DOHH2 (cell line): Measurements from ENCODE around the gene MAPK7.

Experiments used
- H3F3A ChIP-seq: fragments of 200-600 bp; sonication (generic), shearing (Covaris generic); 2 replicates; pipeline ENCODE4 v1.6.0; 2016; ENCODE audit warnings: antibody characterized with exemption, mild to moderate bottlenecking; ENCODE audit not compliant: control insufficient read depth, insufficient read depth
- H3K27ac ChIP-seq: fragments of 200-600 bp; sonication (generic); 2 replicates; pipeline ENCODE4 v1.5.1; 2014; ENCODE audit warnings: low read depth, mild to moderate bottlenecking, low read length, moderate library complexity
- H3K27me3 ChIP-seq: fragments of 200-600 bp; sonication (generic); 2 replicates; pipeline ENCODE4 v1.6.1; 2014; ENCODE audit warnings: mild to moderate bottlenecking, low read length, mixed read lengths; ENCODE audit not compliant: control insufficient read depth
- H3K36me3 ChIP-seq: fragments of 200-600 bp; sonication (generic); 2 replicates; pipeline ENCODE4 v1.6.1; 2014; ENCODE audit warnings: mild to moderate bottlenecking, low read length, moderate library complexity, mixed read lengths; ENCODE audit not compliant: control insufficient read depth
- H3K4me1 ChIP-seq: fragments of 200-600 bp; sonication (generic); 2 replicates; pipeline ENCODE4 v1.6.1; 2014; ENCODE audit warnings: mild to moderate bottlenecking, low read length, mixed read lengths; ENCODE audit not compliant: control insufficient read depth
- H3K4me2 ChIP-seq: fragments of 200-600 bp; sonication (generic); 2 replicates; pipeline ENCODE4 v1.6.0; 2014; ENCODE audit warnings: mild to moderate bottlenecking, low read length, moderate library complexity
- H3K4me3 ChIP-seq: fragments of 200-600 bp; sonication (generic); 2 replicates; pipeline ENCODE4 v1.5.1; 2014; ENCODE audit warnings: mild to moderate bottlenecking, low read length, mixed read lengths
- H3K79me2 ChIP-seq: fragments of 200-600 bp; sonication (generic); 2 replicates; pipeline ENCODE4 v1.6.1; 2014; ENCODE audit warnings: mild to moderate bottlenecking, low read length, mixed read lengths; ENCODE audit not compliant: control insufficient read depth
- H3K9me2 ChIP-seq: fragments of 200-600 bp; sonication (generic); replicated peaks from 2 replicates; pipeline ENCODE4 v1.6.1; 2014; ENCODE audit warnings: mild to moderate bottlenecking, low read length, mixed read lengths; ENCODE audit not compliant: control insufficient read depth
- H3K9me3 ChIP-seq: fragments of 200-600 bp; sonication (generic); 2 replicates; pipeline ENCODE4 v1.6.1; 2014; ENCODE audit warnings: antibody characterized with exemption, low read length, mixed read lengths; ENCODE audit not compliant: control insufficient read depth, insufficient read depth
- H4K20me1 ChIP-seq: fragments of 200-600 bp; sonication (generic); 2 replicates; pipeline ENCODE4 v1.6.0; 2014; ENCODE audit warnings: low read depth, mild to moderate bottlenecking, antibody characterized with exemption, low read length, moderate library complexity; ENCODE audit not compliant: control insufficient read depth, insufficient read depth
- CTCF ChIP-seq: fragments of 200-600 bp; sonication (generic); IDR thresholded peaks from one replicate; pipeline ENCODE4 v1.5.1; 2014; ENCODE audit warnings: antibody characterized with exemption, mild to moderate bottlenecking, low read depth, low read length; ENCODE audit not compliant: poor library complexity, severe bottlenecking
- EZH2phosphoT487 ChIP-seq: fragments of 200-600 bp; sonication (generic); IDR thresholded peaks from 2 replicates; pipeline ENCODE4 v1.6.1; 2017; ENCODE audit warnings: borderline replicate concordance, mild to moderate bottlenecking, antibody characterized with exemption, low read length, moderate library complexity, mixed read lengths

Gene MAPK7

GRCh38 chr17:19386051-19386929, 8.0 kb downstream of the MAPK7 start:
- no peaks in the 10 kb centered on the region for H3K79me2 ChIP-seq
- no peak overlapping the region for H3K27ac ChIP-seq
- H3K27me3 ChIP-seq: peaks cover 21% of the 10 kb centered on the region
- H3K4me1 ChIP-seq: 0 out of 2 replicates have a peak, but pooled peaks cover 3% of the 10 kb centered on the region
- no peaks in the 10 kb centered on the region for H3K9me2 ChIP-seq
- no peaks in the 10 kb centered on the region for H4K20me1 ChIP-seq
- TF ChIP-seq EZH2phosphoT487: no peak
- no peak for TF ChIP-seq CTCF
- no peak overlapping the region for H3K4me2 ChIP-seq
- peaks cover 11% of the 10 kb centered on the region for H3K36me3 ChIP-seq
- no peaks in the 10 kb centered on the region for H3K9me3 ChIP-seq
- H3F3A ChIP-seq: no peaks in the 10 kb centered on the region
- no peak overlapping the region for H3K4me3 ChIP-seq

- H3K4me2 ChIP-seq: no peak within 1 kb of the TSS
- no peak within 1 kb of the TSS for H3K4me3 ChIP-seq
- 0 out of 2 replicates have a peak, but pooled peaks cover 3% of the 10 kb centered on the region for H3K4me1 ChIP-seq
- no peaks in the 10 kb centered on the region for H4K20me1 ChIP-seq
- no peaks in the 10 kb centered on the region for H3K79me2 ChIP-seq
- no peaks in the 10 kb centered on the region for H3F3A ChIP-seq
- no peak within 1 kb of the TSS for H3K27ac ChIP-seq
- H3K36me3 ChIP-seq: peaks cover 8% of the 10 kb centered on the region
- TF ChIP-seq CTCF: no peak
- no peaks in the 10 kb centered on the region for H3K9me3 ChIP-seq
- H3K9me2 ChIP-seq: no peaks in the 10 kb centered on the region
- H3K27me3 ChIP-seq: peaks cover 22% of the 10 kb centered on the region
Observed at GRCh38 chr17:19386974-19387920, 8.9 kb downstream of the MAPK7 start, which contains the start of gene MFAP4. MFAP4 (minus strand) TSS chr17:19387190; CDS start chr17:19387155, 35 bp downstream.

DNA sequence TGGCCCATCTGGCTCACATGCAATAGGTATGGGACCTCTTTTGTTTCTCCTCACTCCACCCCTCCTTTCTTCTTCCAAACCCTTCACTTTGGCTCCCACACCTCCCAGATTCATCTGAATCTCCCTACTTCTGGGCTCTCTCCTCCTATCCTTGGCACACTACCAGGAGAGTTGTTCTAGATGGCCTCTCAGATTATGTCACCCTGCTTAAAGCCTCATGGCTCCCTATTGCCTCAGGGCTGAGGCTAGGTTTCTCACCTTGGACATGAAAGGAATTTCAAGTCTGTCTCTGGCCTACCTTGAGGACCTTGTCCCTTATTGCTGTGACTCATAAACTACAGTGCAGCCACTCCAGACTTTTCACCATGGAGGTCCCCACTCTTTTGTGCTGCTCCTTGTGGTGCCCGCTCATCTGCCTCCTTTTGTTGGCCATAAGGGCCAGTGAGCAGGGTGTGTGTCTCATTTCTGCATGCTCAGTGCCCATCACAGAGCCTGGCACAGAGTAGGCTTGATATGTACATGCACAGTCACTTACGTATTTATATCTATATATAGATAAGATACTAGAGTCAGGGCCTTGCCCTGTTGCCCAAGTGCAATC, 9.7 kb downstream of the MAPK7 start:
- H3K4me2 ChIP-seq: no peak overlapping the region
- no peak overlapping the region for H3K27ac ChIP-seq
- H3K9me3 ChIP-seq: no peaks in the 10 kb centered on the region
- no peaks in the 10 kb centered on the region for H3K9me2 ChIP-seq
- H3K4me3 ChIP-seq: no peak overlapping the region
- H3K27me3 ChIP-seq: peaks cover 25% of the 10 kb centered on the region
- H3K36me3 ChIP-seq: peaks cover under 1% of the 10 kb centered on the region; the same call in 1 of the 2 replicates
- no peaks in the 10 kb centered on the region for H3K79me2 ChIP-seq
- H3K4me1 ChIP-seq: 0 out of 2 replicates have a peak, but pooled peaks cover 3% of the 10 kb centered on the region
- no peaks in the 10 kb centered on the region for H4K20me1 ChIP-seq
- no peaks in the 10 kb centered on the region for H3F3A ChIP-seq
- TF ChIP-seq CTCF (no peak), EZH2phosphoT487 (no peak)
